GM18507 (cell line): ENCODE data around the gene BTF3.
"Not testable (repeated sequence)": the region's sequence is repeated elsewhere in the genome, so short reads cannot be mapped to it uniquely, and the experiment has no call there.

Experiments
- DNase-seq: peaks from one replicate; pipeline ENCODE4 v3.0.0; 2011; ENCODE audit warnings: low read depth; ENCODE audit not compliant: insufficient read length; ENCODE audit errors: extremely low spot score
- FAIRE-seq: peaks from 2 replicates; lab custom pipeline; 2011; peaks lifted over from hg19 to GRCh38; lab: Jason Lieb, UNC

BTF3 gene

GRCh38 chr5:73498057-73498992, at the start of gene BTF3:
TSS of gene BTF3 (plus strand) at chr5:73498442. CDS start at chr5:73498668, 226 bp downstream.
- DNase-seq: peak; percentile 94
- peak; percentile 97 for FAIRE-seq

GRCh38 chr5:73448463-73449136, 49.6 kb upstream of the BTF3 start, which contains the start of gene FOXD1:
TSS of gene FOXD1 (minus strand) at chr5:73448777. CDS start at chr5:73448362, 415 bp downstream.
- FAIRE-seq: no peak
- no peak for DNase-seq

GRCh38 chr5:73450137-73450536, 48.1 kb upstream of the BTF3 start:
- FAIRE-seq (no peak), DNase-seq (no peak)

GRCh38 chr5:73450672-73451223, 47.5 kb upstream of the BTF3 start:
- FAIRE-seq (no peak), DNase-seq (no peak)

GRCh38 chr5:73451224-73452130, 46.8 kb upstream of the BTF3 start:
- no peak for DNase-seq
- FAIRE-seq: no peak

- DNase-seq (no peak), FAIRE-seq (no peak)
These were observed 46.0 kb upstream of the BTF3 start for GRCh38 chr5:73452215-73452614.

GRCh38 chr5:73454379-73455036, 43.7 kb upstream of the BTF3 start:
- no peak for DNase-seq
- FAIRE-seq: peak; percentile 88

GRCh38 chr5:73456462-73456861, 41.8 kb upstream of the BTF3 start:
- not testable (repeated sequence) for FAIRE-seq, DNase-seq

GRCh38 chr5:73459366-73459765, 38.9 kb upstream of the BTF3 start:
- FAIRE-seq: no peak
- DNase-seq: no peak

- FAIRE-seq: no peak
These were observed 38.1 kb upstream of the BTF3 start for GRCh38 chr5:73460133-73460532.

GRCh38 chr5:73464016-73464745, 34.1 kb upstream of the BTF3 start:
- DNase-seq (no peak), FAIRE-seq (no peak)

More at GRCh38 chr5:73460133-73460532, 38.1 kb upstream of the BTF3 start:
- DNase-seq: no peak

GRCh38 chr5:73468638-73469037, 29.6 kb upstream of the BTF3 start:
- not testable (repeated sequence) for DNase-seq, FAIRE-seq

- no peak for DNase-seq
- no peak for FAIRE-seq
These were observed 28.4 kb upstream of the BTF3 start for GRCh38 chr5:73469878-73470277.

GRCh38 chr5:73471654-73472053, 26.6 kb upstream of the BTF3 start:
- FAIRE-seq (no peak), DNase-seq (no peak)

- DNase-seq (no peak), FAIRE-seq (no peak)
These were observed 26.1 kb upstream of the BTF3 start for GRCh38 chr5:73472116-73472515.

GRCh38 chr5:73480500-73480899, 17.7 kb upstream of the BTF3 start:
- DNase-seq (no peak), FAIRE-seq (no peak)

- DNase-seq: no peak
These were observed 15.7 kb upstream of the BTF3 start for GRCh38 chr5:73482383-73483136.

More at GRCh38 chr5:73482383-73483136, 15.7 kb upstream of the BTF3 start:
- FAIRE-seq: no peak
